H1 (cell line): Measurements from ENCODE around the gene ATXN7L3. TPM values are rescaled to one million over a fixed set of nuclear protein-coding genes. Genes with fewer than 3 reads are reported as not detected.

Experiments used
- POU5F1 ChIP-seq: IDR thresholded peaks from 2 replicates; pipeline ENCODE4 v1.6.1; 2011; ENCODE audit warnings: low read depth, mild to moderate bottlenecking, low read length, moderate library complexity
- RAD21 ChIP-seq, 2 experiments: IDR thresholded peaks in 1 of 2; conservative IDR thresholded peaks in 1 of 2; 2 replicates each; pipeline ENCODE4 v1.6.1; 2011; ENCODE audit warnings: low read depth in 2 of 2, low read length in 2 of 2, improper control_type of control experiment in 1 of 2, inconsistent platforms in 1 of 2, mild to moderate bottlenecking in 1 of 2, moderate library complexity in 1 of 2
- SAP30 ChIP-seq: fragments of 300-600 bp; sonication (generic); IDR thresholded peaks from 2 replicates; pipeline ENCODE4 v1.7.1; 2012; ENCODE audit warnings: low read length, moderate library complexity, mild to moderate bottlenecking, inconsistent platforms; ENCODE audit not compliant: insufficient read depth, insufficient replicate concordance
- SIRT6 ChIP-seq: IDR thresholded peaks from one replicate; pipeline ENCODE4 v1.7.1; 2012; ENCODE audit warnings: low read length, inconsistent platforms
- SIX5 ChIP-seq: IDR thresholded peaks from 2 replicates; pipeline ENCODE4 v1.6.1; 2011; ENCODE audit warnings: mild to moderate bottlenecking, low read depth, low read length
- YY1 ChIP-seq: IDR thresholded peaks from 2 replicates; pipeline ENCODE4 v1.6.1; 2011; ENCODE audit warnings: low read depth, mild to moderate bottlenecking, low read length
- polyA plus RNA-seq, 7 experiments: library from polyadenylated mRNA; depleted of rRNA in 3 of 7; stranded (reverse) in 5 of 7; unstranded in 2 of 7; fragments of >200 nt in 5 of 7; fragments of 200-250 nt in 2 of 7; gene quantifications; 1 replicate in 5 of 7; 2 replicates in 1 of 7; 4 replicates in 1 of 7; pipeline versions ENCODE4 v1.2.1 to v1.2.3, GENCODE V29; 2011 to 2013; ENCODE audit warnings: missing spikeins in 2 of 7, mixed read lengths in 2 of 7
- total RNA-seq: library from RNA; stranded (reverse); fragmentation: NEBNext Ultra II Directional; extraction: Animal tissue kit (Norgen Biotek cat#: 25700); gene quantifications from 2 replicates; pipeline ENCODE4 v1.2.1, GENCODE V29; 2021

Gene ATXN7L3
- total and polyA plus RNA-seq, 2 of the 8 experiments (the other 6 are each of a cell fraction or from before 2014, with no cell fraction given) = 53.7 to 103 TPM

- no peak for TF ChIP-seq SIRT6
- no peak for TF ChIP-seq SAP30
- TF ChIP-seq RAD21 (IDR thresholded peaks at IDR 0.05 in 1 of 2, conservative IDR thresholded peaks at IDR 0.05 in 1 of 2; ENCODE audit: low read depth in 2 of 2, low read length in 2 of 2) = no peak
- no peak for TF ChIP-seq POU5F1
- no peak for TF ChIP-seq YY1
- no peak for TF ChIP-seq SIX5
Measured at GRCh38 chr17:44170135-44170498, 29.6 kb downstream of the ATXN7L3 start (continued).
